ENCODE data around the gene MCM3AP.

The MCM3AP gene

DNA sequence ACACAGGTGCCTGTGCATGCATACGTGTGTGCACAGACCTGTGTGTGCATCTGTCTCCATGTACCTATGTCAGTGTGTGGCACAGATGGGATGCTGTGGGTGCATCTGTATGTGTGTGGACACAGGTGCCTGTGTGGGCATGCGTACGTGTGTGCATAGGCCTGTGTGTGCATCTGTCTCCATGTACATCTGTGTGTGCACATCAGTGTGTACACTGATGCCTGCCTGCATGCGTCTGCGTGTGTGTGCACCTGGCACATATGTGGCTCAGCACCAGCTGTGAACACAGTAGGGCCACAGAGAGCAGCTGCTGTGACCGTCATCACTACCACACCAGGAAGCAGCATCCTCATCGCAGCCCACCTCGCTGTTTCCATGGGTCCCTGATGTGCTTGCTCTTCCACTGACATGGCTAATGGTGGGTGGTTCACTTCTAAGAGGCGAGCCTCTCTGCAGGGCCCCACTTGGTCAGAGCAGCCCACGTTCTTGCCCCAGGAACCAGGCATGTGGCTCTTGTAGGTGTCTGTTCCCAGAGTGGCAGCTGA lies 91.5 kb downstream of the MCM3AP start:
- TF ChIP-seq CEBPB (IDR thresholded peaks at IDR 0.05) = no peak
- no peak for TF ChIP-seq TEAD4 (IDR thresholded peaks at IDR 0.05)
- TF ChIP-seq CREB1 (IDR thresholded peaks at IDR 0.05; ENCODE audit: low read depth) = no peak
- TF ChIP-seq ZBTB7A (IDR thresholded peaks at IDR 0.05; ENCODE audit: low read depth) = no peak
- no peak for TF ChIP-seq EGR1 (IDR thresholded peaks at IDR 0.05)
- TF ChIP-seq TAF1 (IDR thresholded peaks at IDR 0.05; ENCODE audit: low read depth) = no peak
- no peak for TF ChIP-seq FOXM1 (IDR thresholded peaks at IDR 0.05; ENCODE audit: borderline replicate concordance, low read depth)
- no peak for TF ChIP-seq NFIC (IDR thresholded peaks at IDR 0.05)

DNA sequence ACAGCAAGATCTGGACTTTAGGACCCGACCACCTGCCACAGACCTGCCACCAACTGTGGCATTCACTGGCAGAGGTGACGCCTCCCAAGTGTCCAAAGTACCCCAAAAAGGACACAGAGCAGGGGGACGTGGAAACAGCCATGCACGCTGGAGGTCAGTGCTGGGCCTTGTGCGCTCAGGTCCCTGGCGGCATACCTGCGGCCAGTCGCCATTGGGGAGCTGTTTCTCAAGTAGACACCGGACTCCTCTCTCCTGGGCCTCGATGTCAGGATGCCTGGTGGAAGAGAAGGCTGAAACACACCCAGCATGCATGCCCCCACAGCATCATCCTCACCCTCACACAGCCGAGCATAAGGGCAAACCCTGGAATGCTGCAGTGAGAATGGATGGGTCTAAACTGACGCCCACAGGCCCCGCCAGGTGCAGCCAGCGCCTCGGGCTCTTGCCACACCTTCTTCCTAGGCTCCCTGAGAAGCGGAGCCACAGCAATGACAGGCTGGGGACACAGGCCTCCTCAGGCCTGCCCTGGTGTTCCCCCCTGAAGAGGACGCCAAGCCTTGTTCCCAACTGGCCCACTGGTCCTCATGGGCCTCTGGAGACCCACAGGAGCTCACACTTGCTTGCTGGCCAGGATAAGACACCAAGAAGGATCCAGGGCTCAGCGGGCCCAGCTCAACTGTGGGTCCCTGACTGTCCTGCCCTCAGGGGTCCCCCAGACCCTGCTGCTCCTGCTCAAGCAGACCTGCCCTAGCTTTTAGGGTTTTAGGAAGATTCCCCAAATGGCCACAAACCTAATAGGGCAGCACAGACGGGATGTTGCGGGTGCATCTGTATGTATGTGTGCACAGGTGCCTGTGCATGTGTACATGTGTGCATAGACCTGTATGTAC lies 93.5 kb downstream of the MCM3AP start:
- TF ChIP-seq TCF12 (IDR thresholded peaks at IDR 0.05; ENCODE audit: low read depth) = no peak
- TF ChIP-seq, protein P1, sequence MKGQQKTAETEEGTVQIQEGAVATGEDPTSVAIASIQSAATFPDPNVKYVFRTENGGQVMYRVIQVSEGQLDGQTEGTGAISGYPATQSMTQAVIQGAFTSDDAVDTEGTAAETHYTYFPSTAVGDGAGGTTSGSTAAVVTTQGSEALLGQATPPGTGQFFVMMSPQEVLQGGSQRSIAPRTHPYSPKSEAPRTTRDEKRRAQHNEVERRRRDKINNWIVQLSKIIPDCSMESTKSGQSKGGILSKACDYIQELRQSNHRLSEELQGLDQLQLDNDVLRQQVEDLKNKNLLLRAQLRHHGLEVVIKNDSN (IDR thresholded peaks at IDR 0.05) = no peak
- no peak for TF ChIP-seq CREB1 (IDR thresholded peaks at IDR 0.05; ENCODE audit: low read depth)
- no peak for TF ChIP-seq NFIC (IDR thresholded peaks at IDR 0.05)
- TF ChIP-seq, protein P2, sequence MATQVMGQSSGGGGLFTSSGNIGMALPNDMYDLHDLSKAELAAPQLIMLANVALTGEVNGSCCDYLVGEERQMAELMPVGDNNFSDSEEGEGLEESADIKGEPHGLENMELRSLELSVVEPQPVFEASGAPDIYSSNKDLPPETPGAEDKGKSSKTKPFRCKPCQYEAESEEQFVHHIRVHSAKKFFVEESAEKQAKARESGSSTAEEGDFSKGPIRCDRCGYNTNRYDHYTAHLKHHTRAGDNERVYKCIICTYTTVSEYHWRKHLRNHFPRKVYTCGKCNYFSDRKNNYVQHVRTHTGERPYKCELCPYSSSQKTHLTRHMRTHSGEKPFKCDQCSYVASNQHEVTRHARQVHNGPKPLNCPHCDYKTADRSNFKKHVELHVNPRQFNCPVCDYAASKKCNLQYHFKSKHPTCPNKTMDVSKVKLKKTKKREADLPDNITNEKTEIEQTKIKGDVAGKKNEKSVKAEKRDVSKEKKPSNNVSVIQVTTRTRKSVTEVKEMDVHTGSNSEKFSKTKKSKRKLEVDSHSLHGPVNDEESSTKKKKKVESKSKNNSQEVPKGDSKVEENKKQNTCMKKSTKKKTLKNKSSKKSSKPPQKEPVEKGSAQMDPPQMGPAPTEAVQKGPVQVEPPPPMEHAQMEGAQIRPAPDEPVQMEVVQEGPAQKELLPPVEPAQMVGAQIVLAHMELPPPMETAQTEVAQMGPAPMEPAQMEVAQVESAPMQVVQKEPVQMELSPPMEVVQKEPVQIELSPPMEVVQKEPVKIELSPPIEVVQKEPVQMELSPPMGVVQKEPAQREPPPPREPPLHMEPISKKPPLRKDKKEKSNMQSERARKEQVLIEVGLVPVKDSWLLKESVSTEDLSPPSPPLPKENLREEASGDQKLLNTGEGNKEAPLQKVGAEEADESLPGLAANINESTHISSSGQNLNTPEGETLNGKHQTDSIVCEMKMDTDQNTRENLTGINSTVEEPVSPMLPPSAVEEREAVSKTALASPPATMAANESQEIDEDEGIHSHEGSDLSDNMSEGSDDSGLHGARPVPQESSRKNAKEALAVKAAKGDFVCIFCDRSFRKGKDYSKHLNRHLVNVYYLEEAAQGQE (IDR thresholded peaks at IDR 0.05; ENCODE audit: low read depth) = no peak
- TF ChIP-seq TEAD4 (IDR thresholded peaks at IDR 0.05) = no peak
- no peak for TF ChIP-seq EP300 (IDR thresholded peaks at IDR 0.05; ENCODE audit: borderline replicate concordance)
- no peak for TF ChIP-seq YY1 (IDR thresholded peaks at IDR 0.05; ENCODE audit: low read depth)
- TF ChIP-seq RAD21 (IDR thresholded peaks at IDR 0.05; ENCODE audit: low read depth) = no peak
- no peak for TF ChIP-seq CEBPB (IDR thresholded peaks at IDR 0.05)
- TF ChIP-seq EGR1 (IDR thresholded peaks at IDR 0.05) = no peak
- TF ChIP-seq ZBTB7A (IDR thresholded peaks at IDR 0.05; ENCODE audit: low read depth) = no peak
- TF ChIP-seq TAF1 (IDR thresholded peaks at IDR 0.05; ENCODE audit: low read depth) = no peak
- TF ChIP-seq, protein P3, sequence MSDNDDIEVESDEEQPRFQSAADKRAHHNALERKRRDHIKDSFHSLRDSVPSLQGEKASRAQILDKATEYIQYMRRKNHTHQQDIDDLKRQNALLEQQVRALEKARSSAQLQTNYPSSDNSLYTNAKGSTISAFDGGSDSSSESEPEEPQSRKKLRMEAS (IDR thresholded peaks at IDR 0.05) = no peak
- TF ChIP-seq FOXM1 (IDR thresholded peaks at IDR 0.05; ENCODE audit: borderline replicate concordance, low read depth) = no peak

DNA sequence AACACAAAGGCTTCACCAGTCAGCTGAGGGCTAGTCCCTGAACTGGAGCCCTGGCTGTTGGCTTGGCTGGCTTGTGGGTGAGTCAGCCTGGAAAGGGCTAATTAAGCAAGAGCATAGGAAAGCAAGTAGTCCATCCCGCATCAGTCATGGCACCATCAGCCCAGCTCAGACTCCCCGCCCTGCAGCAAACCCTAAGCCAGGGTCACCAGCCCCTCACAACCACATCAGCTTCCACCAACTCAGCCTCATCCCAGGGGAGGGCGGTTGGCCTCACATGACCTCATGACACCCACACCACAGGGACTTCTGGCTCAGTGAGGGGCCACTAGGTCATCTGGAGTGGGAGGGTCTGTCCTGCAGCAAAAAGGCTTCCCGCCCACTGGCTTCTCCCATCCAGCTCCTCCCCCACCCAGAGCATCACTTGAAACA lies 94.1 kb downstream of the MCM3AP start:
- TF ChIP-seq RAD21 (IDR thresholded peaks at IDR 0.05; ENCODE audit: low read depth) (no peak), TAF1 (IDR thresholded peaks at IDR 0.05; ENCODE audit: low read depth) (no peak), ZBTB7A (IDR thresholded peaks at IDR 0.05; ENCODE audit: low read depth) (no peak), NFIC (IDR thresholded peaks at IDR 0.05) (no peak), CEBPB (IDR thresholded peaks at IDR 0.05) (no peak), EP300 (IDR thresholded peaks at IDR 0.05; ENCODE audit: borderline replicate concordance) (no peak), FOXM1 (IDR thresholded peaks at IDR 0.05; ENCODE audit: borderline replicate concordance, low read depth) (no peak), CREB1 (IDR thresholded peaks at IDR 0.05; ENCODE audit: low read depth) (no peak), EGR1 (IDR thresholded peaks at IDR 0.05) (no peak), TEAD4 (IDR thresholded peaks at IDR 0.05) (no peak), TCF12 (IDR thresholded peaks at IDR 0.05; ENCODE audit: low read depth) (no peak)
- TF ChIP-seq, protein P1 (IDR thresholded peaks at IDR 0.05) = no peak
- TF ChIP-seq, protein P2 (IDR thresholded peaks at IDR 0.05; ENCODE audit: low read depth) = no peak
- TF ChIP-seq, protein P3 (IDR thresholded peaks at IDR 0.05) = no peak

DNA sequence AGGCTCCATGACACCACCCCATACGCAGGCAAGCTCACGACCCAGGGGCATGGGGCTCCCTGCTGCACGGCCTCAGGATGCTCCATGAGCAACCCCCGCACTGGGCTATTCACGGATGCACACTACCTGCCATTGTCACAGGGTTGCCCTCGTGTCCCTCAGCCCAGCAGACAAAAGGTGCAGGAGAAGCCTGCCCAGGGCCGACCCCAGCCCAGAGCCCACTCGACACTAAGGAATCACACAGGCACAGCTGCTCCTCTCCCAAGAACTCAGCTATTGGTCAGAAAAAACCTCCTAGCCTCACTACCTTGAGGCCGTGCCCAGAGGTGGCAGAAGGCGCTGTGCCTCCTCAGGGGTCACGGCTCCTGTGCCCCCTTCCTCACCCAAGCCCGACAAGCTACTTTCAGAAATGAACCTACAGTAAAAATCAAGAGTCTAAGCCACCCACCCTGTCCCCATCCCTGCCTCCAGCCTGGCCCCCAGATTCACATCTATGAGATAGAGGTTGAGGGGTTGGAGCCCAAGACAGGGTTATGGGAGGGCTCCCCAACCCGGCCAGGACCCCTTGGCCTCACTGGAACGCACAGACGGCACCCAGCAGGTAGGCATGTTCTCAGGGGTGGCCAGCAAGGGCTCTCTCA lies 94.8 kb downstream of the MCM3AP start:
- TF ChIP-seq ZBTB7A (IDR thresholded peaks at IDR 0.05; ENCODE audit: low read depth) = no peak
- TF ChIP-seq, protein P2 (IDR thresholded peaks at IDR 0.05; ENCODE audit: low read depth) = no peak
- no peak for TF ChIP-seq CREB1 (IDR thresholded peaks at IDR 0.05; ENCODE audit: low read depth)
- TF ChIP-seq FOXM1 (IDR thresholded peaks at IDR 0.05; ENCODE audit: borderline replicate concordance, low read depth) = no peak
- TF ChIP-seq EGR1 (IDR thresholded peaks at IDR 0.05) = no peak
- TF ChIP-seq RAD21 (IDR thresholded peaks at IDR 0.05; ENCODE audit: low read depth) = no peak
- no peak for TF ChIP-seq TEAD4 (IDR thresholded peaks at IDR 0.05)
- TF ChIP-seq CEBPB (IDR thresholded peaks at IDR 0.05) = no peak
- no peak for TF ChIP-seq NFIC (IDR thresholded peaks at IDR 0.05)
- TF ChIP-seq, protein P1 (IDR thresholded peaks at IDR 0.05) = no peak

Measured in Ishikawa (cell line).